GM12873 (cell line): ENCODE data around the gene SFMBT2.

ENCODE experiments used
- TF ChIP-seq, protein P1 (sequence below): IDR thresholded peaks from 2 replicates; pipeline ENCODE4 v1.5.1; 2012; ENCODE audit warnings: low read depth, mild to moderate bottlenecking, moderate library complexity, low read length, control low read depth; ENCODE audit not compliant: insufficient read depth; ENCODE audit errors: missing control alignments

The SFMBT2 gene

DNA sequence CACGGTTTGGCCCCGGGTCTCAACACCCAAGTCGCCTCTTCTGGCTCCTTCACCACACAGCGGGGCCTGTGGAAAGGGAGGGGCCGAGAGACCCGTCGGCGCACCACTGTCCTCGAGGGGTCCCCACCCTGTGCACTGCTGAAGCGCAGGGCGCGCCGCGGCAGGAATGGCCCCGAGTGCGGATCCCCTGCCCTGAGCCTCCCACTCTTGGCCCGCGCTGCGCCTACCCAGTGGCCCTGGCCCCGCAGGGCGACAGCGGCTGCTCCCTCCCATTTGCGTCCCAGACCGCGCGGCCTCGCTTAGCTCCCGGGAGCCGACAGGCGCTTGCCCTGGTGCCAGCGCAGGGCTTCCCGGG lies 2.1 kb upstream of the SFMBT2 start:
- TF ChIP-seq, protein P1, sequence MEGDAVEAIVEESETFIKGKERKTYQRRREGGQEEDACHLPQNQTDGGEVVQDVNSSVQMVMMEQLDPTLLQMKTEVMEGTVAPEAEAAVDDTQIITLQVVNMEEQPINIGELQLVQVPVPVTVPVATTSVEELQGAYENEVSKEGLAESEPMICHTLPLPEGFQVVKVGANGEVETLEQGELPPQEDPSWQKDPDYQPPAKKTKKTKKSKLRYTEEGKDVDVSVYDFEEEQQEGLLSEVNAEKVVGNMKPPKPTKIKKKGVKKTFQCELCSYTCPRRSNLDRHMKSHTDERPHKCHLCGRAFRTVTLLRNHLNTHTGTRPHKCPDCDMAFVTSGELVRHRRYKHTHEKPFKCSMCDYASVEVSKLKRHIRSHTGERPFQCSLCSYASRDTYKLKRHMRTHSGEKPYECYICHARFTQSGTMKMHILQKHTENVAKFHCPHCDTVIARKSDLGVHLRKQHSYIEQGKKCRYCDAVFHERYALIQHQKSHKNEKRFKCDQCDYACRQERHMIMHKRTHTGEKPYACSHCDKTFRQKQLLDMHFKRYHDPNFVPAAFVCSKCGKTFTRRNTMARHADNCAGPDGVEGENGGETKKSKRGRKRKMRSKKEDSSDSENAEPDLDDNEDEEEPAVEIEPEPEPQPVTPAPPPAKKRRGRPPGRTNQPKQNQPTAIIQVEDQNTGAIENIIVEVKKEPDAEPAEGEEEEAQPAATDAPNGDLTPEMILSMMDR = no peak

DNA sequence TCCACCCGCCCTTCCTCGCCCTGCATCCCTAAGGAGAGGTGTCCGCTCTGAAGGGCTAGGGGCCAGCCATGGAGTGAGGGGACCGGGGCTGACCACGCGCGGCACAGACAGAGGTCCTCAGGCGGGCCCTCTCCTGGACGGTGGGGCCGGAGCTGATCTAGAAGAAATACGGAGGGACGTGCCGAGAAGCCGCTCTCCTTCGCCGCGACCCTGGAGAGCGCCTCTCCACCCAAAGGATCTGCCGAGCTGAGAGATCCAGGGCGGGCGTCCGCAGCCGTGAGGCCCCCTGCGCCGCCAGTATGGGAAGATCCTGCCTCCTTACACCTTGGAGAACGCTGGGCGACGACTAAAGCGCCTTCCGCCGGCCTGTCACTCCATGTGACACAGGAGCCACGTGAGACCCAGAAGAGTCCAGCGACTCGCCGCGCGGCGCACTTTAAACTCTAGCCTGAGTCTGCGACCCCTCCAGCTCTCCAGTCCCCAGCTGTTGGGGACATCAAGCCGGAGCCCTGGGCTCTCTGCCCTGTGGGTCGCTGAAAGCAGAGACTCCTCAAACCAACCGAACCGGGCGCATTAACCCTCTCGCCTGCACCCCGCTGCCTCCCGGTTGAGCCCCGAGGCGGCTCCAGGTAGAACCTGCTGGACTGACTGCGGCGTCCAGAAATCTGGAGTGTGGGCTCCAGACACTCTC lies 1.5 kb upstream of the SFMBT2 start:
- TF ChIP-seq, protein P1 = no peak

DNA sequence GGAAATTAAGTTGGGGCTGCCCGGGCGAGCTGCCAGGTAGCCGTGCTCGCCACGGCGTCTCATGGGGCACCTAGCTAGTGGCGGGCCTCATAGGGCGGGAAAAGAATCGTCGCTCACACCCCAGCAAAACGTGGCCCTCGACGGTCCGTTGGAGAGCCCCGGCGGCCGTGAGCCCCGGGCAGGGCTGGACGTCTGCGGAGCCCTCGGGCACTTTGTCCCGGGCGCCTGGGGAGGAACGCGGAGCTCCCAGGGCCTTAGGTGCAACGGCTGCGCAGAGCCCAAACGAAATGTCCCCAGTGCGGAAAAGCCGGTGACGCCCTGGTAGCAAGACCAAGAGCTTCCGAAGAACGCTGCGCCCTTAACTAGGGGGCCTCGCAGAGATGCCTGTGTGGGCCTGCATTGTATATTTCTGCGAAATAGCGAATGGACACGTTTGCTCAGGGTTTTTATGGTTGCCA lies 866 bp upstream of the SFMBT2 start:
- TF ChIP-seq, protein P1 = no peak

DNA sequence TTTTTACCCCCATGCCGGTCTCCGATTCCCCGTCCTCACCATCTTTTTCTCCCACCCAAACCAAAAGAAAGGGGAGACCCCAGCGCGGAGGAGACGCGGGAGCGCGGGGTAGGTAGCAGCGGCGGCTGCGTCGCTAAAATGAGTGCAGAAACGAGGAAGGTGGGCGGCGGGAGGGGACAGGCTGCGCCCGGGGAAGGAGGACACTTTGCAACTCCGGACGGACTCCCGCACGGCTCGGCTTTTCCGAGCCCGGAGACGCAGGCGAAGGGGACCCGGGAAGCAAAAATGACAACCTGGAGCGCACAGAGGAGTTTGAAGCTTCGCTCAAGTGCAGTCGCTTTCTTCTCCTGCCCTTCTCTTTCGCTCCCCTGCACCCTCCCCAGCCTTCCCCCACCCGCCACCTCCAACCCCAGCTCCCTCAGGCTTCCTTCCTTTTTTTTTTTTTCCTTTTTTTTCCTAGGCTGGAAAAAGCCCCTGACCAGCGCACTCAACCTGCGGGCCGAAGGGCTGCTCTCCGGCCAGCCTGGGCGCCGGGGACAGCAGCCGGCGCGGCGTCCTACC lies 453 bp downstream of the SFMBT2 start:
- TF ChIP-seq, protein P1 = no peak

DNA sequence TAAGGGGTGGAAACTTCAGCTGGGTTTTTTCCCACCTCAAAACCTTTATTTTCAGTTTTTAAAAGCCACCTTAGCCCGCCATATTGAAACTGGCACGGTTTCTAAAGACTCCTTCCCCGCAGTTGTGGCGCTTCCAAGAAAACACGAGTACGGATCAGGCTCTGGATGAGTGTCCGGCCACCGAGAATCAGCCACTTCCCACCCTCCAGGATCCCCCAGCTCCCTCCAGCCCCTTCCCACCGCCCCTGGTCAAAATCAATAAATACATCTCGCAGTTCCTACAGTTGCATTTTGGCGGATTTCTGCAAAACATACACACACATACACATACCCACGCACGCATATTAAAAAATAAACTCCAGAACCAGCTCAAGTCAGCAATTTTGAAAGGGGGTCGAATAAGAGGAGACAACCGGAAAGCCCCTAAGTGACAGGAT lies 1.1 kb downstream of the SFMBT2 start:
- TF ChIP-seq, protein P1 = no peak

DNA sequence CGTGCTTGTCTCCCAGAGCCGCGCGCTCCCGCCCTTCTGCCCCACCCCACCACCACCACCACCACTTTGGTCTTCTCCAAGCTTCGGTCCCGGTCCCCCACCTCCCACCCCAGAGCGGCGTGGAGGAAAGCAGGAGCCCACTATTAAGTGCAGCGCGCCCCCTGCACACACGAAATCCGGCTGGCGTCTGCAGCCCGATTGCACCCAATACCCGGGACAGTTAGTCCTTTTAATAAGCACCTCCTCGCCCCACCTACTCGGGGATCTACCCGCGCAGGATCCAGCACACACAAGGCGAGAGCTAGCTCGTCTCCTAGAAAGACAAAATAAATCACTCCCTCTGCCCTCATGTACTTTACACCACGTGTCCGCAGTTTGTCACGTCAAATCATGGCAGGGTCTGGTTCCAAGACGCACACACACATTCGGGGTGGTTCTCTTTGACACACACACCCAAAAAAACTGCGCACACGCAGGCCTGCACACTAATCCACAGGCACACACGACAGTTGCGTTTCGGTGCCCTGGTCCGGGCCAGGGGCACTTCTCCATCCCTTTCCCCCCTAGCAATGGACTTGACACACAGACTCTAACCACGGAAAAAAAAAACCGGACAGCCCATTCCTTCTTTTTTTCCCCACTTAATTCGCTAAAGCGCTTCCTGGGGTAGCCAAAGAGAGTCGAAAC lies 1.6 kb downstream of the SFMBT2 start:
- TF ChIP-seq, protein P1 = peak; percentile 4

DNA sequence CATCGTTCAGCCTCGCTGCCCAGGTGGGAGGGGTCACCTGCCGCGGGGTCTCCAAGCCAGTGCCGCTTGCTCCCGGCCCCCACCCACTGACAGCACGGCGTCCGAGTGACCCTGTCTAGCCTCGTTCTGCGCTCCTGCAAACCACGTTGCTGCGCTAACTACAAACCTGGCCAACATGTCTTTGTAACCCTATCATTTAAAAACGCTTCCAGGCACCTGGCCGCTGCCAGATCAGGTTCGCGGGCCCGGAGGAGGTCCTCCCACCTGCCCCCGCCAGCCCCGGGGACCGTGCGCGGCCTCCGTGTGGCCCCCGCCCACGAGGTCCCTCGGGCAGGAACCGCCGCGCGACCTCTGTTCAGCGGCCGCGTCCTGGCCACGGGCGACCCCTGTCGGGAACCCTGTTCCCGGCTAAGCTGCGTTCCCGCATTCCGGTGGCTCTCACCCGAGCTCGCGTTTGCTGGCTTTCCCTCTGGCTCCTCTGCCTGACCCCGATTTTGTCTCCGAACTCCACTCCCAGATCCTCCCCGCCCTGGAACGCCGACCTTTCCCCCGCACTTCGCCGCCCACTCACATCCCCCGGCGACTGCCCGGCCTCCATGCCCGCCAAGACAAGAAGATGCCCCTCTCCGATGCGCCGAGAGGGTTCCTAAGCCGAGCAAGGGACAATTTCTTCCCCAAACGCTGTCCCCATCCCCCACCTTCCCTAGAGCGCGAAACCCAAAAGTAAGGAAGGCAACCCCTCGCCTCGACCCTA lies 2.4 kb downstream of the SFMBT2 start:
- TF ChIP-seq, protein P1 = peak; percentile 71
